ENCODE measurements around the gene KIF25. TPM values are rescaled to one million over a fixed set of nuclear protein-coding genes. Genes with fewer than 3 reads are reported as not detected.

KIF25 gene
- total and polyA plus RNA-seq, 7 donors: 0.50 to 0.54 TPM; not detected in 5

DNA sequence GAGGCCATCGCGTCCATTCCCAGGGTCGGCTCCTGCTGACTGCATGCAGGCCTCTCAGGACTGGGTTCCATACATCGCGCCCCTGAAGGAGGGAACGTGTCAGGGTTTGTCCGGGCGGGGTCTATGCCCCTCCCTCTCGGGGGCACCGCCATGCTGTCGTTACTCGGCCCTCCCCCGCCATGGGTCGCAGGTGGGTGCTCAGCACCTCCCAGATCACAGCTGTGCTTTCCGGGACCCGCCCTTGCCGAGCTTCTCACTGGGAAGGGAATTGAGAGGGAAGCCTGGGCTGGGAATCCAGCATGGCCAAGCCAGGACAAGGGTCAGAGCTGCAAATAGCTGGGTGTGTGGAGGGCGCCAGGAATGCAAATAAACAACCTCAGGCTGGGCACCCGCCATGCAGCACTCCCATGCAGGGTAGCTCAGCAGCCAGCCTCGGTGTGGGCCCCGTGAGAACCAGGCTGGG, 81.5 kb downstream of the KIF25 start, which contains the start of gene FRMD1:
Gene FRMD1 (minus strand): TSS at position 270 of the 463 bp plus-strand sequence. CDS start 118 bp downstream, at position 152.
- H3K4me3 ChIP-seq: no peak within 1 kb of the TSS
- no peak for DNase-seq
- TF ChIP-seq POLR2A (IDR thresholded peaks at IDR 0.05) (peak in 1 of 2 donors; percentile 22), POLR2AphosphoS5 (IDR thresholded peaks at IDR 0.05) (no peak), EP300 (IDR thresholded peaks at IDR 0.05) (no peak)
- TF ChIP-seq, protein P1, sequence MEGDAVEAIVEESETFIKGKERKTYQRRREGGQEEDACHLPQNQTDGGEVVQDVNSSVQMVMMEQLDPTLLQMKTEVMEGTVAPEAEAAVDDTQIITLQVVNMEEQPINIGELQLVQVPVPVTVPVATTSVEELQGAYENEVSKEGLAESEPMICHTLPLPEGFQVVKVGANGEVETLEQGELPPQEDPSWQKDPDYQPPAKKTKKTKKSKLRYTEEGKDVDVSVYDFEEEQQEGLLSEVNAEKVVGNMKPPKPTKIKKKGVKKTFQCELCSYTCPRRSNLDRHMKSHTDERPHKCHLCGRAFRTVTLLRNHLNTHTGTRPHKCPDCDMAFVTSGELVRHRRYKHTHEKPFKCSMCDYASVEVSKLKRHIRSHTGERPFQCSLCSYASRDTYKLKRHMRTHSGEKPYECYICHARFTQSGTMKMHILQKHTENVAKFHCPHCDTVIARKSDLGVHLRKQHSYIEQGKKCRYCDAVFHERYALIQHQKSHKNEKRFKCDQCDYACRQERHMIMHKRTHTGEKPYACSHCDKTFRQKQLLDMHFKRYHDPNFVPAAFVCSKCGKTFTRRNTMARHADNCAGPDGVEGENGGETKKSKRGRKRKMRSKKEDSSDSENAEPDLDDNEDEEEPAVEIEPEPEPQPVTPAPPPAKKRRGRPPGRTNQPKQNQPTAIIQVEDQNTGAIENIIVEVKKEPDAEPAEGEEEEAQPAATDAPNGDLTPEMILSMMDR (IDR thresholded peaks at IDR 0.05): no peak
- no peaks in the 10 kb centered on the region for H3K9me3 ChIP-seq
- intact Hi-C loops (cut with DNase I): no loop called here
- H3K27me3 ChIP-seq: no peaks in the 10 kb centered on the region
- no peaks in the 10 kb centered on the region for H3K36me3 ChIP-seq
- WGBS, 2 donors: 16 to 68% methylated on average over 21 of the region's 21 CpGs
- no peaks in the 10 kb centered on the region for H3K4me1 ChIP-seq
- no peak within 1 kb of the TSS for H3K27ac ChIP-seq

DNA sequence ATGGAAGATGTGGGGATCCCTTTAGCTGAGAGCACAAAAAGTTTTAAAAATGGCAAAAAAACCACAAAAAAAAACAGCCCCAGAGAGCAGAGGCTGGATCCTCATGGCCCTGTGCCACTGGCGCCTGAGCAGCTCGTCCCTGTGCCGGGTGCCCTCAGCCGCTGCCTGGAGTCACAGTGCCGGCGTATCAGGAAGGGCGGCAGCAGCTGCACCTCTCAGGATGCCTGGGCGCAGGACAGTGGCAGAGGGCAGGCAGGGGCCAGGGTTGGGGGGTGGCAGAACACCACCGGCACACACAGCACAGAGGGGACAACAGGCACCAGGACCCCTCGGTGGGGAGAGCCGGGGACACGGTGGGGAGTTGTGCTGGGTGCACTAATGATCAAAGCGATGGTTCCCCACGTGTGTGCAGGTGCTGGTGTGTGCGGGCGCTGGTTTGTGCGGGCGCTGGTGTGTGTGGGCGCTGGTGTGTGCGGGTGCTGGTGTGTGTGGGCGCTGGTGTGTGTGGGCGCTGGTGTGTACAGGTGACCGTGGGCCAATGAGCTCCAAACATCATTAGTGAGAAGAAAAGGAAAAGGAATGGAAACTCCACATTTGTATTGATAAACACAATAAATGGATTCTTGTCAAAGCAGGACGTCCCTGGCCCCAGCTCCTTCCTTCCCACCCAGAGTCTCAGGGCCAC, 83.1 kb downstream of the KIF25 start:
- Histone ChIP-seq H3K27me3 (no peaks in the 10 kb centered on the region), H3K4me1 (no peaks in the 10 kb centered on the region), H3K4me3 (no peak overlapping the region), H3K9me3 (no peaks in the 10 kb centered on the region), H3K27ac (no peak overlapping the region), H3K36me3 (no peaks in the 10 kb centered on the region)
- 86 to 87% methylated on average over 24 of the region's 24 CpGs for WGBS, 2 donors
- TF ChIP-seq, protein P1 (IDR thresholded peaks at IDR 0.05): no peak
- TF ChIP-seq POLR2A (IDR thresholded peaks at IDR 0.05) (no peak), EP300 (IDR thresholded peaks at IDR 0.05) (no peak), POLR2AphosphoS5 (IDR thresholded peaks at IDR 0.05) (no peak)
- intact Hi-C loops (cut with DNase I): no loop called here
- no peak for DNase-seq

DNA sequence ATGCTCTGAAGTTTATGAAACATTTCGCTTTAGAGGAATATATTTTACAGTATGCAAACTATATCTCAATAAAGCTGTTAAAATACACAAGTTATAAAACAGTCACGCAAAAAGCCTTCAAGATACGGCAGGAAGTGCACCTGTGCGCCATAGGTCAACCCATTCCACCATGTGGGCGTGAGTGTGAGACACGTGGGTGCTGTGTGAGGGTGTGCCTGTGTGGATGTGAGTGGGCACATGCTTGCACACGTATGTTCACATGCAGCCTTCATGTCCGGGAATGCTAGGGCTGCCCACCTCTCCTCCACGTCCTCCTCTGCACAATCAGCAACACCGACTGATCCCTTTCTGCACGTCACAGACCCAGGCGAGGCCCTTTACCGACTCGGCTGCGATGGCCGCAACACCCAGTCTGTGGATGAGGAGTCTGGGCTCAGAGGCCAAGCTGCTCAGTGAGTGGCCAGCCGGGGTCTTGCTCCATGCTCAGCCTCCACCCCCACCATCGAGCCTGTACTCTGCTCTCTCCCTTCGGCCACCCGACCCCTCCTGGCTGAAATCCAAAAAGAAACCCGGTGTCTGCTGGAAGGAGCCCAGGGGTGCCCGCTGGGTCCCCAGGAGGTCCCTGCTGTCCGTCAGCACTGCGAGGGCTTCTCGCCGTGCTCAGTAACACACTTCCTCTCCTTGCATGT, 84.5 kb downstream of the KIF25 start:
- Histone ChIP-seq H3K4me3 (no peak overlapping the region), H3K36me3 (no peaks in the 10 kb centered on the region), H3K27me3 (no peaks in the 10 kb centered on the region), H3K4me1 (no peaks in the 10 kb centered on the region), H3K27ac (no peak overlapping the region), H3K9me3 (no peaks in the 10 kb centered on the region)
- WGBS, 2 donors: 77 to 83% methylated on average over 26 of the region's 26 CpGs
- intact Hi-C loops (cut with DNase I): no loop called here
- no peak for TF ChIP-seq EP300 (IDR thresholded peaks at IDR 0.05)
- TF ChIP-seq POLR2AphosphoS5 (IDR thresholded peaks at IDR 0.05): no peak
- no peak for TF ChIP-seq POLR2A (IDR thresholded peaks at IDR 0.05)
- TF ChIP-seq, protein P1 (IDR thresholded peaks at IDR 0.05): no peak
- no peak for DNase-seq

DNA sequence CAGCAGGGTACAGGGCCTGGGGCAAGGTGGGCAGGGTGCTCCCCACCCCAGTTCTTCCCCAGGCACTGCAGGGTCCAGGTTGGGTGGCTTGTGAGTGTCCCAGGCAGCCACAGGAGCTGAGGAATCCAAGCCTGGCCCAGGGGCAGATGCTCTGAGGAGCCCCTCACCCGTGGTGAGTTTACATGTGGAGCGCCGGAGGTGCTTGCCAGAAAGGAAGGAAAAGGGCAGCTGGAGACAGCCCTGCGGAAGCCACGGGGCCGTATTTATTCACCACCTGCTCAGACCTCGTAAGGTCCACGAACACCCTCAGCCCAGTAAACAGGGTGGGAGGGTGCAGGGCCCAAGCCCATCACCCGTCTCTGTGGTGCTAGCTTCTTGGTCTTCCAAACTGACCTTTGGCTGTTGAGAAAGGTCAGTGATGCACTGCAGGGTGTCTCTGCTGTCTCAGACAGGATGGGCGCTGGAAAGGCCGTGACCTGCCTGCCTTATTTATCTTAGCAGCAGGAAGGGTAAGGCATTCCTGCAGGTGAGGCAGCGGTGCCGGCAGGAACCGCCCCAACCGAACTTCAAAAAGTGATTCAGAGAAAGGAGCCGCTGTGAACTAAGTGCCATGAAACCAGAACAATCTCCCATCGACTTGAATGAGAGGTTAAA, 85.5 kb downstream of the KIF25 start:
- Histone ChIP-seq H3K27me3 (no peaks in the 10 kb centered on the region), H3K9me3 (no peaks in the 10 kb centered on the region), H3K4me1 (peaks cover 0 to 4% (median 3%) of the 10 kb centered on the region in 4 donors), H3K27ac (no peak overlapping the region), H3K36me3 (no peaks in the 10 kb centered on the region), H3K4me3 (no peak overlapping the region)
- intact Hi-C loops (cut with DNase I): no loop called here
- DNase-seq: no peak
- 15 to 46% methylated on average over 17 of the region's 17 CpGs for WGBS, 2 donors
- no peak for TF ChIP-seq EP300 (IDR thresholded peaks at IDR 0.05)
- TF ChIP-seq, protein P1 (IDR thresholded peaks at IDR 0.05): no peak
- no peak for TF ChIP-seq POLR2A (IDR thresholded peaks at IDR 0.05)
- TF ChIP-seq POLR2AphosphoS5 (IDR thresholded peaks at IDR 0.05): no peak
